NCI-H1105 (cell line): ENCODE data around the gene TPPP2.
A peak's percentile ranks its signal among the peaks of the same experiment; 100 is the strongest.

ENCODE experiments used
- DNase-seq: peaks from one replicate; lab custom pipeline; 2025; lab: John Stamatoyannopoulos, UW

The TPPP2 gene

GRCh38 chr14:21017528-21018245 lies 12.3 kb upstream of the TPPP2 start:
- DNase-seq = no peak

- no peak for DNase-seq
Observed at GRCh38 chr14:21018286-21018685, 11.7 kb upstream of the TPPP2 start.

- no peak for DNase-seq
Observed at GRCh38 chr14:21018781-21019180, 11.2 kb upstream of the TPPP2 start.

- DNase-seq = no peak
Observed at GRCh38 chr14:21019366-21019765, 10.7 kb upstream of the TPPP2 start.

- DNase-seq = no peak
Observed at GRCh38 chr14:21020977-21021545, 9.0 kb upstream of the TPPP2 start.

- DNase-seq = no peak
Observed at GRCh38 chr14:21022686-21023085, 7.3 kb upstream of the TPPP2 start.

- DNase-seq = no peak
Observed at GRCh38 chr14:21023174-21023573, 6.8 kb upstream of the TPPP2 start.

- no peak for DNase-seq
Observed at GRCh38 chr14:21023817-21024584, 6.0 kb upstream of the TPPP2 start.

GRCh38 chr14:21024585-21025370 lies 5.2 kb upstream of the TPPP2 start, which contains the start of gene NDRG2:
TSS of gene NDRG2 (minus strand) at chr14:21025061. CDS start at chr14:21023315, 1,746 bp downstream.
- peak; percentile 70 for DNase-seq

GRCh38 chr14:21025371-21026273 lies 4.4 kb upstream of the TPPP2 start:
- no peak for DNase-seq

GRCh38 chr14:21026274-21026987 lies 3.6 kb upstream of the TPPP2 start:
- no peak for DNase-seq

GRCh38 chr14:21026988-21027315 lies 3.1 kb upstream of the TPPP2 start:
- DNase-seq = no peak

- no peak for DNase-seq
Observed at GRCh38 chr14:21030531-21030930, 514 bp downstream of the TPPP2 start.

- DNase-seq = no peak
Observed at GRCh38 chr14:21032326-21033132, 2.5 kb downstream of the TPPP2 start.

GRCh38 chr14:21033133-21033698 lies 3.2 kb downstream of the TPPP2 start:
- DNase-seq = no peak

- DNase-seq = no peak
Observed at GRCh38 chr14:21034707-21035106, 4.7 kb downstream of the TPPP2 start, which contains the start of gene RNASE13. TSS of gene RNASE13 (minus strand) at chr14:21034807. CDS start at chr14:21034288, 519 bp downstream.

GRCh38 chr14:21036751-21037150 lies 6.7 kb downstream of the TPPP2 start:
- no peak for DNase-seq

GRCh38 chr14:21037156-21037555 lies 7.1 kb downstream of the TPPP2 start:
- no peak for DNase-seq
